ENCODE results near the gene ANO4.

Gene ANO4

DNA sequence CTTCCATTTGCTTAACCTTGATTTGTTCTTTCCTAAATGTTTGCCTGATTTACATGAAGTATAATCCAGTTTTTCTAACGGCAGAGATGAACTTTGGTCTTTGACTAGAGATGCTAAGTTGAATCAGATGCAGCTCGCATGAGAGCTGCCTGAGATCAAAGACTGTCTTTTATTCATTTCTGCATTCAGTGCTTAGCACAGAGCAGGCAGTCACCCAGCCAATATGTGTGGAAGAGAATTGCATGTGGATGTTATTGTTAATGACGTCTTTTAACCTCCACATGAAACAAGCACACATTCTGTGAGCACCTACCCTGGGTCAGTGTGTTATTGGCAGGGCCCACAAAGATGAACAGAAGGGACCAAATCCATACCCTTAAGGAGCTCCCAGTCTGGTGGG, 316.3 kb downstream of the ANO4 start:
- DNase-seq, result no peak

GRCh38 chr12:101111441-101111840, 316.9 kb downstream of the ANO4 start:
- DNase-seq, result no peak

DNA sequence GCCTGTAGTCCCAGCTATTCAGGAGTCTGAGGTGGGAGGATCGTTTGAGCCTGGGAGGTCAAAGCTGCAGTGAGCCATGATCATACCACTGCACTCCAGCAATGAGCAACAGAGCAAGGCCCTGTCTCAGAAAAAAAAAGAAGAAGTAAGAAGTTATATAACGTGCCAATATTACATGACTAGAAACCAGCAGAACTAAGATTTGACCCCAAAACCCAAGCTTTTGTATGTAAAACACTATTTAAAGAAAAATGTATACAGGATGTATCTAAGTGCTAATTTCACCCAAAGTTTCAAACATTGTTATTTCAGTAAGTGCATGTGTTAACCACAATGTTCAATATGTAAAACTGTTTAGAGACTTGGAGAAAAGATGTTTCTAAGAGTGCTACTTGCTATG, 320.8 kb downstream of the ANO4 start:
- DNase-seq, result no peak

DNA sequence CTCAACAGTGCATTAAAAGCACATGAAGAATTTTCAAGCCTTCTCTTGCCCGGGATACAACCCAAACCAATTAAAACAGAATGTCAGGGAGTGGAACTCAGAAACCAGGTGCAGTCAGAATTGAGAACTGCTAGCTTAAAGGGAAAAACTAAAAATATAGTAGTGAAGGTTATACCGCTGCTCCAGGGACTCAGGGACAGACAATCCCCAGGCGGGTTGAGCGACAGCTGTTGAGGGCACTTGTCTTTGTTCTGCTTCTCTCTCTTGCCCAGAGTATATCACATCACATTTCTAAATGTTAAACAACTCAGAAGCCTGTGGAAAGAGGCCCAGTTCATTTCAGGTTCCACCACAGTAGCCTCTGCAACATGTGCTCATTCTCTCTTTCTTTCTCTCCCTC, 322.3 kb downstream of the ANO4 start:
- no peak for DNase-seq

GRCh38 chr12:101117842-101118241, 323.3 kb downstream of the ANO4 start:
- DNase-seq, result no peak

GRCh38 chr12:101127521-101128219, 333.1 kb downstream of the ANO4 start:
- DNase-seq, result no peak

- DNase-seq, result peak; percentile 49
Measured at GRCh38 chr12:101145777-101146431, 351.3 kb downstream of the ANO4 start.

DNA sequence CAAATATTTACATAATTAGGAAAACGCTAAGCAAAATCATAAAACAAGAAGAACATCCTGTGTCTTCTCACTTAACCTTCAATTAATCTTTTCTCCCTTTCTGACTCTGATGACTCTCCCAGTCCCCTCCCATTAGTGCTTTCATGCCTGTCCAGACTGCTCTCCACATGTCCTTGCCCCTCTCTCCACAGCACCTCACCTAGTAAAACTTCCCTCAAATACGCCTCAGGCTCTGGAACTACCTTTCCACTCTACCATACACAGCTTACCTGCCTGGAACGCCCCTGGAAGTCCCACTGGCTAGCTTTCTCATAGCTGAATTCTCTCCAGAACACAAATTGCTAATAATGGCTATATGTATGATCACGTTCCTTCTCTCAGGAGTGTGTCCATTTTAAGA, 370.7 kb downstream of the ANO4 start:
- peak; percentile 61 for DNase-seq

DNA sequence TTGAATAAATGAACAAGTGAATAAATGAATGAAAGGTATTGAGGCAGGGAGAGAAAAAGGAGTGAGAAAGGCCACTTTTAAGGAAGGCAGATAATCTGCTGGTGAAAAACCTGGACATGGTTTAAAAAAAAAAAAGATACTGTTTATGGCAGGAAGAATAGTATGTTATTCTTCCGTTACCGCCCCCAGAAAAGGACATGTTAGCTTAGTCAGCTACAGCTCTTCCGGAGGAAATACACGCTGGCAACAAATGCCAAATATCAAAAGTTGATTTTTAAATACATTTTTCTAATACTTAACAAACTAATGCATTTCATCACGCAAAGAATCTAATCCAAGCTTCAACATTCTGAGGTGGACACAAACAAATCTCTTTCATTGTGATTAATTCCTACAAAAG, 372.3 kb downstream of the ANO4 start:
- DNase-seq, result no peak

- no peak for DNase-seq
Measured at GRCh38 chr12:101168001-101168400, 373.4 kb downstream of the ANO4 start.

DNA sequence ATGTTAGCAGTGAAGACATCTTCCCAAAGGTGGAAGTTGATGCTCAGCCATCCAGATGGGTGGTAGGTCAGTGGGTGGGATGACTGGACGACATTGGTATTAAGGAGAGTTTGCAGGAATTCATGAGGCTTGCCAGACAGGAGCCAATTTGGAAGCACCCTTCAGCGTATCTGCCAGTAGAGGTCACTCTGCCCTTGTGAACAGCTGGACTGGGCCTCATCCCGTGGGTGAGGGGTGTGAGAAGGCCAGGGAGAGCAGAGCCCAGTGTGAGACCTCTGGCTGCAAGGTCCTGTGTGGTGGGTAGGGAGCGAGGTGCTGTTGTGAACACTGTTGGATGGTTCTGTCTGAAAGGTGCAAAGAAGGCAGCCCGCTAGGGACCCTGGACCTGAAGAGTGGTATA, 377.7 kb downstream of the ANO4 start:
- DNase-seq, result peak; percentile 45

DNA sequence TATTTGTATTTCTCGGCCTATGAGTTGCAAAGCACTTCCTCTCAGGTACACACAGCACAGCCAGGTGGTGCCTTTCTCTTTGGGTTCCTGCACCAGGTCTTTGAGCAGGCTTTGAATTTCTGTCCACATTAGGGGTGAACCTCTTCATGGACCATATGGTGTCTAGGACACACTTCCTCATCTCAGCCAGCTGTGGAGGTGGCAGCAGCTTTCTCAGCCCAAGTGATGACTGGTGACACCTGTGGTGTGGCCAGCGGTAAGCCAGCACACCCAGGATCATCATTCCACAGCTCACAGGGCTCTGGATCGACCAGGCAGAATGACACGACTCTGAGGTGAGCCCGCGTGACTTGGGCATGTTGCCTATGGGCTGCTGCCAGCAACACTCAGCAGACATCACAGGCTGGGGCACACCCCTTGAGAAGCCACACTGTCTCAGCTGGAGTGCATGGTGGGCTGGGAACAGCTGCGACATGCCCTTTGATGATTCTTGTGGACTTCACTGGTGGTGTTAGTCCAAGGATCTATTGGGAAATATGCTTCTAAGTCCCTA, 378.7 kb downstream of the ANO4 start:
- no peak for DNase-seq

- DNase-seq, result no peak
Measured at GRCh38 chr12:101174541-101174940, 380.0 kb downstream of the ANO4 start.

All from NCI-H69 (cell line).